Activated T-cell treated with anti-CD3 and anti-CD28 coated beads for 24 hours (primary cell): ENCODE measurements around the gene TRIM44.

Experiments
- DNase-seq: peaks from one replicate; pipeline ENCODE4 v3.0.0-alpha.2; 2020; ENCODE audit warnings: low read depth

TRIM44 gene

DNA sequence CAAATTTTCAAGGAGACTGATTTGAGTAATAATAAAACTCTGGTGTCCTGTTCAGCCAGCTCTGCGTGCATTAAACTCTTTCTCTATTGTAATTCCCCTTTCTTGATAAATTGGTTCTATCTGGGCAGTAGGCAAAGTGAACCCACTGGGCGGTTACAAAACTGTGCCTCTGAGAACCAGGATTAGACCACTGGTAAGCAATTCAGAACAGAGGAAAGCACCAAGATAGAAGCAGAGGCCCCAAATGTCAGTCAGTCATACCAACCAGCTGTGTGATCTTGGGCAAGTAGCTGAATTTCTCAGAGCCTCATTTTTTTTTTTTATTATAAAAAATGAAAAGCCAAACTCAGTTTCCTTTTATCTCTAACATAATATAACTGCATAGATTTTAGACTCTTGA is 54.9 kb downstream of the TRIM44 start:
- no peak for DNase-seq

DNA sequence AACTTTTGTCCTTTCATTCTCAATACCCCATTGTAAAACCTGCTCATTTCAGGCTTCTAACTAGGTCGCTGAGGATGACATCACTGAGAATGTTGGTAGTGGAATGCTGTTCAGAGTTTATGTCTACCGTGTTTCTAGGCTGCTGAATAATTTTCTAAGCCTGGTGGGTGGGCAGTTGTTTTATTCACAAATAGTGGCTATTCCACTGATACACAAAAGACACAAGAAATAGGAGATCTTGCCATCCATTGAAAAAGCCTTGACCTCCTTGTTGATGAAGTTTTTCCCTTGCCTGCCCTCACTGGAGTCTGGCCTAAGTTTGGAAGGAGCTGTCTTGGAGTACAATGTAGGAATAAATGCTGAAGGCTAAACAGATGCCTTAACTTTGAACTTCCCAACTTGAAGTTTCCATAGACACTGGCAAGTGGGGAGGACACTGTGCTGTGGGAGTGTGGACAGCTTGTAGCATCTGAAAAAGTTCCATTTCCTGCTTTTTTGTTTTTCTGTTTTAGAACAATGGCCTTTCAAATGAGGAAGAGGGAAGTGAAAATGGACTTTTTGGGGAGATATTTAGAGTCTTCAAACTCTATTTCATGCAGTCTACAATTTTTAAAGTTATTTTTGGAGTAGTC is 59.2 kb downstream of the TRIM44 start:
- DNase-seq, result no peak

DNA sequence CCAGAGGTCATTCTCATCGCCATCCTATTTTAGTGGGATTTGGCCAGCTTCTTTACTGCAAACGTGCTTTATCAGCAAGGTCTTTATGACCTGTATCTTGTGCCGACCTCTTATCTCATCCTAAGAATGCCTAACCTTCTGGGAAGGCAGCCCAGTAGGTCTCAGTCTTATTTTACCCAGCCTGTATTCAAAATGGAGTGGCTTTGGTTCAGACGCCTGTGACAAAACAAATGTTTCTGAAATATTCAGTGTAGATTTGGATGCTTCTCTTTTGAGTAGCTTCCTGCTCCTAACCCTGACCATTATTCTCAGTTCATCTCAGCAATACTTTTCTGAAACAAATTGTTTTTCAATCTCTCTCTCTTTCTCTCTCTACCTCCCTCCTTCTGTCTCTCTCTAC is 60.1 kb downstream of the TRIM44 start:
- no peak for DNase-seq

DNA sequence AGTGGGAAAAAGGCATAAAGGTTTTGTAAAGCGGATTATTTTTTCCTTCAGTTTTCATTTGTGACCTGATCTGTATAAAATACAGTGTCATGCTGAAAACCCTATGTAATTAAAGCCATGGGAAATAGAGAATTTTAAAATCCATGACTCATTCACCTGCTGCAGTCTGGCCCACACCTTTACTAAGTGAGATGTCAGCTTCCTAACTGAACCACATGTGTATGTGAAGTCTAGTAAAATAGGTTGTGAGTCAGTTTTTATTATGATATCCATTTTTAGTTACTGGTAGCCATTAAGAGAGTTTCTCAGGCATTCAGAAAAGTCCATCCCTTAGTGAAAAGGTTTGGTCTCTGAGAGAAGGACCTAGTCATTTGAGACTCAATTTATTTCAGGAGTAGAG is 60.9 kb downstream of the TRIM44 start:
- DNase-seq, result no peak

DNA sequence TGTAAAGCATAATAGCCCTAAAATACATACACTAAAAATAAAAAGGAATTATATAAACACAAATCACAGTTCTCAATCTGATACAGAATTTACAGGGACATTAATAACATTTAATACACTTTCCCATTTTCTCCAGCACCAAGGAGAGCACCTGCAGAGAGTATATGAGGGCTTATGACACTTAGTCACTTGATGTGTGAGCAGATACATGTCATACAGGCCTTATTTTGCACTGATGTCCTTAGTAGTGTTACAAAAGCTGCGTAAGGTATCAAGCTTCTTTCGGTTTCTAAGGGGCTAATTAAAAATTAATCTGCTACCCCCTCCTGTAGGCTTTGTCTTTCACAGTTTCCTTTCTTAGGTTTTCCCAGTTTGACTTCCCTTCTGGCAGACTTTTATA is 61.3 kb downstream of the TRIM44 start:
- DNase-seq, result no peak

DNA sequence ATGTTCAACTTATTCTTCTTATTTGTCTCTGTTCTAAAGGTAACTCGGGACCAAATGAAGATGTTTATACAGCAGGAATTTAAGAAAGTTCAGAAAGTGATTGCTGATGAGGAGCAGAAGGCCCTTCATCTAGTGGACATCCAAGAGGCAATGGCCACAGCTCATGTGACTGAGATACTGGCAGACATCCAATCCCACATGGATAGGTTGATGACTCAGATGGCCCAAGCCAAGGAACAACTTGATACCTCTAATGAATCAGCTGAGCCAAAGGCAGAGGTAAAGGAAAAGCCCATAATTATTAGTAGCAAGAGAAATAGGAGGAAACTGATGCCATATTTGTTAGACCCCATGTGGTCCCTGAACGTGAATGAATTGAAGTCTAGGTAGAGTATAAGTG is 63.3 kb downstream of the TRIM44 start:
- DNase-seq, result no peak

DNA sequence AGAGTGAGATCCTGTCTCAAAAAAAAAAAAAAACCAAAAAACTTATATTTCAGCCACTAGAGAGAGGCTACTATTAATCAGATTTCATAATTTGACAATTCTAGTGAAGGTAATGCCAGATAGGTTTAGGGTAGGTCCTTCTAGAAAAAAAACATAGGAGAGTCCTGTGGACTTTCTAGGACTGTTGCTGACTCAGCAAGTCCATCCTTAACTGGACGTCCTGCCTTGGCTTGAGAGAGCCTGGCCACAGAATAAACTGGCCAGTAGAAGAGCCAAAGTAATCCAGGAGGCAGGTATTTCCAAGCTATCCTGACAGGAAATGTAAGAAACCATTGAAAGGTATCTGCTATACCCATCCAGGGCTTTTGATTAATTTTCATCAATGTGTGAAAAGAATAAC is 64.6 kb downstream of the TRIM44 start:
- no peak for DNase-seq

DNA sequence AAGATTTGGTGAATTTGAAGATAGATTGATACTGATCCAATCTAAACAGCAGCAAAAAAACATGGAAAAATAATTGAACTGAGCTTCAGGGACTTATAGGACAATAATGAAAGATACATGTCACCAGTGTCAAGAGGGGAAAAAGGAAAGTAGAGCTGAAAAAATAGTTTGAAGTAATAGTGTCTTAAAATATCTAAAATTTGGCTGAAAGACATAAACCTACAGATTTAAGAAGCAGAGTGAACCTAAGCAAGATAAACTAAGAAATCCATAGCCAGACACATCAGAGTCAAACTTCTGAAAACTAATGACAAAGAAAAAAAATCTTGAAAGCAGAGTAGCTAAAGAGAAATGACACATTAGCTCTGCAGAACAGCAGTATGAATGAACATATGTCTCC is 67.7 kb downstream of the TRIM44 start:
- no peak for DNase-seq

DNA sequence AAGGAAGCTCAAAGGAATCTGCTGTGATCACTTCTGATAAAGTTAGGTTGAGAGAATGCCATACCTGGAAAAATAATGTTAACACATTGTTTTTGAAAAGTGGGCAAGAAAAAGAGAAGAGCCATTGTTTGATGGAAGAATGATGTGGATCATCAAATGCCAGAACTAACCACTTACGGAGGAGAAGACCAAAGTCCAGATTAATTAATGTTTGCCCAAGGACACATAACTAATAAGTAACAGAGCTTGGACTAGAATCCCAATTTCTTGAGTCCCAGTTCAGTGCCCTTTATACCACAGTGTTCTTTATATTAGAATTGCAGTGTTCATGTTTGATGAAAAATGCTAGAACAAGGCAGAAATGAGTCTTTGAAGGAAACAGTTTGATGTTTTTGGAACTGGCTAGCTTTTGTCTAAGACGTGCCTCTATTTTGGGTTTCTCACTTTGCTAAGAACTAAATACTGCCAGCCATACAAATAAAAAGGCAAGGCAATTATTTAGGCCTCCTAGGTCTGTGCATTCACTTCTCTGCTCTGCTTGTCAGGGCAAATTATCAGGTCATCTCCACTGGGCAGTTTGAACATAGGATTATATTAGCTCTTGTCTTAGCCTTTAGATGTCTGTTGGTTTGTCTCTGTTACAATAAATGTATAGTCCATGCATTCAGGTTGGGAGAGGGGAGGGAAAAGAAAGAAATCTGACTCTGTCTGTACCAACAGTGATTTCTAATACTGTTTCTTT is 72.3 kb downstream of the TRIM44 start:
- DNase-seq, result no peak

DNA sequence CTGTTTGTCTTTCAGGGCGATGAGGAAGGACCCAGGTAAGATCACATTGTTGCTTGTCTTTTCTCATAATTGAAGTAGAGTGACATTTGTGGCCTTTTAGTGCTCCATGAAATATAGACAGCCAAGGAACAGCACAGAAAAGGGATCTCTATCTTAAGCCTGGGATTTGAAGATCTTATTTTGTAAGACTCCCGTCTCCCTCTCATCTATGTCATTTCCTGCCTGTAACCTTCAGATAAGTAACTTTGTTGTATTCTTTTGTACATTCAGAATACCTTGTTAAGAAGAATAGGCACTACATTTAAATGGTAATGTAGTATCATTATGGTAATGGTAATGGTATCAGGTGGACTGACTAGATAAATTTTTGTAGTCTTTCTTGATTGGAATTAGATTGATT is 72.8 kb downstream of the TRIM44 start:
- DNase-seq, result no peak

DNA sequence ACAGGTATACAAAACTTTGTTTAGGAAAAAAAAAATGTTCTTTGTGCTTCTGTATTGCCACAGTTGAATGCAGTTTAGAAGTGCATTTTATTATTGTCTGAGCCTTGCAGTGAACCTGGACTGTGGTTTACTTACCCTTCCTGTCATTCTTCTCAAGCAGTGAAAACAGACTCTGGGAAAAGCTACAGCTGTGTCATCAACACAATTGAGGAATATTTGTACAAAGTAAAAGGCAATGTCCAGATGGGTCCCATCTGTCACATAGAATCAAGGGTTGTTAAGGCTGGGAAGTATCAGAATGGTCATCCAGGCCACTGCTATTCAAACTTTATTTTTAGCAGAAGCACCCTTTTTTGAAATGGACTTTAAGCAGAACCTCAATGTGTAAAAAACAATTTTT is 73.3 kb downstream of the TRIM44 start:
- no peak for DNase-seq

DNA sequence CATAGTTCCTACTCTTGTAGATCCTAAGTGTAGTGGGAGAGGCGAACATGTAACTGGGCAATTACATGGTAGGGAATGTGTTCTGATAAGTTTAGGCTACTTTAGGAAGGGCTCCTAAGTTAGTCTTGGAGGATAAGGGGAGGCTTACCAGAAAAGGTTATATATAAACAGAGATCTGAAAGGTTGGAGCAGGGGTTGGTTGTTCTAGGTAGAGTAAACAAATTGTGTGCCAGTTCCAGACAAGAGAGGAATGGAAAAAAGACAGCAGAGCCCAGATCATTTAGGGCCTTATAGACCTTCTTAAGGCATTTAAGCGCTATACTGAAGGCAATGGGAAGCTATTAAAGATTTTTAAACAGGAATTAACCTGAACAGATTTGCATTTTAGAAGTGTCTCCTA is 74.4 kb downstream of the TRIM44 start:
- DNase-seq, result no peak

DNA sequence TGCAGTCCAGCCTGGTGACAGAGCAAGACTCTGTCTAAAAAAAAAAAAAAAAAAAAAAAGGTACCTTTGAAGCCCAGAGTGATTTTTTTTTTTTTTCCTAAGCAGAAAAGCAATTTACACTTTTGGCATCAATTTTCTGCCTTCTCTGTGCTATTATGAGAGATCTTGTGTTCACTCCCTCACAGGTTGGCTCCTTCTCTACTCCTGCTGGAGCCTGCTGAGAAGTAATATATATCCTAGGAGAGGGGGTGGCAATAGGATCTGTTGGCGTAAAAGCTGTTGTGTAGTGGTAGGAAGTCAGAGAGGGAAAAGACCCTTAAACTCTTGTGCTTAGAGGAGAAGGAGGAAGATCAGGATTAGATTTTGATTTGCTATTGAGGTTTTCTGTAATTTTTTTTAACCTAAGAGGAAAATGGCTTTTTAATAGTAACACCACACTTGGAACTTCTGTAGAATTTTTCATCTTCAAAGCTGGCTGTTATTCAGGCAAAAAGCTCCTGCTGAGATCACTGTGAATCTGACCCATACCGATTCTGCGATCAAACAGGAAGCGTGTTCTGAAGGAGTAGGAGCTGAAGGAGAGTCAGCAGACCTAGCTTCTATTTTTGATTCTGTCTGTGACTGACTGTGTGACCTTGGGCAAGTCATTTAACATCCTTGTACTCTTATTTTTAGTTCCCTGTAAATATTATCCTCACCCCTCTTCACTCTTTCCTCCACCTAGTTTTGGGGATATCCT is 77.7 kb downstream of the TRIM44 start:
- no peak for DNase-seq

DNA sequence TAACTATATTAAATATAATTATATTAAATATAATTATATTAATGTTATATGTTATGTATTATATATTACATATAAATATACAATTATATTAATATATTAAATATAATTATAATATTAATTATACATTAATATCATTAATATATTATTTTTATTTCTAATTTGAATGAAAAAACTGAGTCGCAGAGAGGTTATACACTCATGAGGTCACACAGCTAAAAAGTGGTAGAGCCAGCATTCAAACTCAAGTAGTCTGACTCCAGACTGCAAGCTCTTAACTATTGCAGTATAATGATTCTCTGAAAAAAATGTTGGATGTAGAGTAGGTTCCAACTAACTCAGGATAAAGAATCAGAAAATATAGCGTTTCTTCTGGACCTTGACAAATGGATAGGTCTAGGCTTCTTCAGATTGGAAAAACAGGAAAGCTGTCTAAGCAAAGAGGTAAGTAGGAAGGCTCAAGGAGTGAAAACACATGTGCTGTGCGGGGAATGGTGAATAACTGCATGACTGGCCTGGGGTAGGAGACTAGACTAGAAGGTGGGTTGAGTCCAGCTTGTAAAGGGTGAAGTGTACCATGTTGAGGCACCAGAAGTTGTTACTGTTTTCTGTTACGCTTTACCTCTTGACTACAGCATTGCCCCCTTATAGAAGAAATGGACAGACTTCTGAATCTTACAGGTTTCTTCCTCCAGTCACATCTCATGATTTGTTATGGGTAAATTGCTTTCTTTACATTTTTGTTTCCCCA is 80.3 kb downstream of the TRIM44 start:
- DNase-seq, result no peak

DNA sequence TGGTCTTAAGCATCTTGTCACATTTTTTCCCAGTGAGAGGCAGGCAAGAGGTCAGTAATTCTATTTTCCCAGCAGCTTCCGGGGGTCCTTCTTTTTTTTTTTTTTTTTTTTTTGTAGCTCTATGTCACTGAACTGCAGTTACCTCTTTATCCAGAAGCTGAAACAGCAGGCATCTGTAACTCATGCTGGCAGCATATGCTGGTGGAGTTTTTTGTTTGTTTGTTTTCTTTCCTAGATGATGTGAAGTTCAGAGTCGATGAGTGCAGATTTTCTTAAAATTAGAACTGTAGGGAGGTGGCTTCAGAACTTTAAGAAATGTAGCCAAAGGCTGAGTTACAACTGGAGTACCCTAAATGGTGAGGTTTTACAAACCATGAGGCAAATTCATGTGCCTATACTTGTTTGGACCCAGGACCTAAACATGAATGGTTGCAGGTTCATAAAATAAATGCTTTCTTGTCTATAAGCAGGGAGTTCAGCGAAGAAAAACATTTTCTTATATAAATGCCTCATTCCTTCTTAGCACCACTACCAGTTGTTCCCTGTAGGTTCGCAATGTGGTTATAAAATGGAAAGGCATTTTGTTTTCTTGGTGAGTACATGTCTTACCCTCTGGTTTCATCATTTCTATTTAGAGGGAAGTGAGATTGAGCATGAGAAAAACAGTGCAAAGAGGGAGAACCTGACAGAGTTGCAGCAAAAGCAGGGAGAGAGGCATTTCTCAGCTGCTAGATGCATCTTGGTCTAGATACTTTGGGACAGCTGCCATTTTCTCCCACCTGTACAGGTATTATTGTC is 84.0 kb downstream of the TRIM44 start:
- DNase-seq, result no peak

DNA sequence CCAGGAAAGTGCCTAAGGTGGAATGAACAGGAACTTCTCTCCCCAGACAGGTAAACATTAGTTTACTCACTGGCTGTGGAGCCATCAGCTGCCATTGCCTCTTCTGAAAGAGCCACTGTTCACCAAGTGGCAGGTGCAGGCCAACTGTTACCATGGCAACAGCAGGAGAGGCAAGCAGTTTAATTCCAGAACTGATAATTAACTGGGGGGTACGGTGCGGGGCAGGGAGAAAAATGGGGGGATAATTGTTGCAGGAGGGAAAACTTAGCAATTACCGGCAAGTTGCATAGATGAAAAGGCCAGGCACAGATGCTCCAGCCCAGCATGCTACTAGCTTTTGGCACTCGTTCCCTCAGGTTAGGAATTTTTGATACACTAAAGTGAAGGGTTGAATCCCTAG is 85.1 kb downstream of the TRIM44 start:
- DNase-seq, result no peak

DNA sequence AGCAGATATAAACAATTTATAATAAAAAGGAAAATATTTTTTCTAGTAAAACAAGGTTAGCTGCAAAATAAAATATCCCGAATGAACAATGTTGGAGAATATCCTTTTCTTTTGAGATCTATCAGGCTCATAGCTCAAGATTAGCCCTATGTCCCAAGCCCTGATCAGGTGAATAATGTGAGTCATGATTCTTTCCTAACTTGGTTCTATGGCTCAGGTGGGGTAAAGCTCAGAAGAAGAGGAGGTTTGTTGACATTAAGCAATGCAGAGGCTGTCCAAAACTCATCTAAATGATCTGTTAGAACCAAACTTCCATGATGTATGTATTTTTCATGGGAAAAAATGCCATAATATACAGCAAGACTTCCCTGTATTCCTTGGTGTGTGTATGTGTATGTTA is 86.1 kb downstream of the TRIM44 start:
- no peak for DNase-seq

DNA sequence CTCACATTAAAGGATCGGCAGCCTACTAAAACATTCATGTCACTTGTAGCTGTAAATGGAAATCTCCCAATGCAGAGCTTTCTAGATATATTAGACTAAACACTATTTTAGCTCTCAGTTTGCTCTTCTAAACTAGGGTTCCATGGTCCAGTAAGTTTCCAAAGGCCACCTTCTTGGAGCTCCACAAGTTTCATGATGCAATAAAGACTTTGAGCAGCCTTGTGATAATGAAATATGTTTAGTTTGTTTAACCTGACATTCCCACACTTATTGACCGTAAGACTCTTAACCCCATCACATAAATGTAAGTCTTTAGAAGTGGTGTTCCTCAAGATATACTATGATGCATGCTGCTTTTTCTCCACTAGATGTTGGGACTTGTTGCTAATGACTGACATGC is 87.7 kb downstream of the TRIM44 start:
- no peak for DNase-seq

DNA sequence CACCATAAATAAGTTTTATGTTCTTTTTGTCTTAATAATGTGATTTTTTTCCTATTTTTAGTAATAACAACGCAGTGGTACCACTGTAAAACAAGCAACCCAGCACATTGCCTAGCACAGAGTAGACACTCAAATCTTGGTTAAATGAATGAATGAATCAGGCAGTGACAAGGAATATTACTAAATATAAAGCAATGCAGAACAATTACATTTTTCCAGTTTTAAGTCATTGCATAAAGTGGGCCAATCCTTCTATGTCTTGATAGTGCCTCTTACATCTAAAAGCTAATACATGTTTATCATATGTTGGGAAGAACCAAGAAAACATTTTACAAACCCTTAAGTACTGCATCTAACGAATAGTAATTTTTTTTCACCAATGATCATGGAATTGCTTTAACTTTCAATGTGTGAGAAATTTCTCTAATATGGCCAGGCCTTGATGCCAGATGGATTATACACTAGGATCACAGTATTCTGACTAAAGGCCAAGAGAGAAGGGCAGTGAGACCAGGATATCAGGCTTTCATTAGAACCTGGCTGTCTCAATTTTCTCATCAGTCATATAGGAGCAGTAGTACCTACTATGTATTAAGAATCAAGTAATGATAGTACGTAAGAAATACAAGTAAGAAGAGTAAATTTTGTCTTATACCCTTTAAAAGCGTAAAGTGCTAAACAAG is 88.5 kb downstream of the TRIM44 start:
- DNase-seq, result no peak

DNA sequence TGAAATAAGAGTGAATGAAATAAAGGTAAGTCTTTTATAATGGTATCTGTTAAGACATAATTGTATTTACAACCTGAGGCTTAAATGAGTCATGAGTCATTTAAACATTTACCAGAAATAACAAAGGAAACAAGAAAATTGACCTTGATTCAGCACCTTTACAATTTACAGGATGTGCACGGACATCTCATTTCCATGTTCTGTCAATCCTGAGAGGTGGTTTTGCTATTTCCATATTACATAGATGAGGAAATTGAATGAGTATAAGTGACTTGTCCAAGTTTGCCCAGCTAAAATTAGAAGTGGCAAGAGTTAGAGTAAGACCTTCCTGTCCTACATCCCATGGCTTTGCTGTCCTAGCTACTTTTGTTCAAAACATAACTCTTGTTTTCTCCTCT is 89.1 kb downstream of the TRIM44 start:
- DNase-seq, result no peak

DNA sequence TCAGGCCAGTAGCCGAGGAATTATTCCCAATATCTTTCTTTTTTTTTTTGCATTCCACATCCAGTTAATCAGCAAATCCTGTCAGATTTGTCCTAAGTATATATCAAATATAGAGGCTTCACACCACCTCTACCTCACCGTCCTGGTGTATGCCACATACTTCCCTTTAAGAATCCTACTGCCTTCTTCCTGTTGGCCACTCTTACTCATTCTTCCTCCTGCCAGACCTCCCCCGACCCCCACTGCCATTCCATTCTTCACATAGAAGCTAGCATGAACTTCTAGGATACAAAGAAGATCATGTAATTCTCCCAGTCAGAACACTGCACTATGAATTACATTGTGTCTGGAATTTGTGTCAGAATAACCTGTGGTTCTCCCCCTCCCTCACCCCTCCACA is 89.5 kb downstream of the TRIM44 start:
- DNase-seq, result no peak
